GM19438 (cell line): ENCODE results near the gene ALKBH8.
"Not testable (repeated sequence)": the region's sequence is repeated elsewhere in the genome, so short reads cannot be mapped to it uniquely, and the experiment has no call there.

Source experiments
- ATAC-seq: cut with Tn5 transposase; IDR thresholded peaks from one replicate; pipeline ENCODE4 v1.9.1; 2021; ENCODE audit warnings: low read depth; ENCODE audit not compliant: unreplicated experiment

Gene ALKBH8

GRCh38 chr11:107581147-107581546 lies 15.6 kb upstream of the ALKBH8 start:
- no peak for ATAC-seq

- ATAC-seq = not testable (repeated sequence)
Measured at GRCh38 chr11:107579169-107579568, 13.6 kb upstream of the ALKBH8 start.

- no peak for ATAC-seq
Measured at GRCh38 chr11:107577346-107577711, 11.8 kb upstream of the ALKBH8 start.

GRCh38 chr11:107576497-107577345 lies 11.2 kb upstream of the ALKBH8 start:
- ATAC-seq = not testable (repeated sequence)

- no peak for ATAC-seq
Measured at GRCh38 chr11:107573438-107573837, 7.9 kb upstream of the ALKBH8 start.

- ATAC-seq = no peak
Measured at GRCh38 chr11:107570015-107570414, 4.5 kb upstream of the ALKBH8 start.

- ATAC-seq = no peak
Measured at GRCh38 chr11:107567739-107568335, 2.3 kb upstream of the ALKBH8 start.

- no peak for ATAC-seq
Measured at GRCh38 chr11:107566569-107566968, 1.0 kb upstream of the ALKBH8 start.

- not testable (repeated sequence) for ATAC-seq
Measured at GRCh38 chr11:107565955-107566501, 493 bp upstream of the ALKBH8 start.

GRCh38 chr11:107564877-107565218 lies 687 bp downstream of the ALKBH8 start:
- ATAC-seq = peak; percentile 9

GRCh38 chr11:107563702-107564101 lies 1.8 kb downstream of the ALKBH8 start:
- peak; percentile 22 for ATAC-seq

- ATAC-seq = no peak
Measured at GRCh38 chr11:107562647-107563208, 2.8 kb downstream of the ALKBH8 start.

- ATAC-seq = no peak
Measured at GRCh38 chr11:107561688-107562087, 3.8 kb downstream of the ALKBH8 start.

- ATAC-seq = no peak
Measured at GRCh38 chr11:107550304-107550703, 15.2 kb downstream of the ALKBH8 start.

- ATAC-seq = no peak
Measured at GRCh38 chr11:107549954-107550285, 15.6 kb downstream of the ALKBH8 start.

GRCh38 chr11:107549253-107549953 lies 16.1 kb downstream of the ALKBH8 start:
- no peak for ATAC-seq

- ATAC-seq = no peak
Measured at GRCh38 chr11:107547961-107548360, 17.6 kb downstream of the ALKBH8 start.

GRCh38 chr11:107545101-107545514 lies 20.4 kb downstream of the ALKBH8 start:
- no peak for ATAC-seq

- no peak for ATAC-seq
Measured at GRCh38 chr11:107538821-107539220, 26.7 kb downstream of the ALKBH8 start.

- ATAC-seq = no peak
Measured at GRCh38 chr11:107538239-107538638, 27.3 kb downstream of the ALKBH8 start.

GRCh38 chr11:107537155-107537554 lies 28.4 kb downstream of the ALKBH8 start:
- ATAC-seq = not testable (repeated sequence)
